Muscle layer of duodenum (tissue), 2 donors: ENCODE data around the gene ING5.

Experiments used
- H3K27ac ChIP-seq: one replicate; pipeline ENCODE4 v1.7.0; 2013; ENCODE audit warnings: mild to moderate bottlenecking, low read length
- H3K27me3 ChIP-seq: one replicate; pipeline ENCODE4 v1.7.0; 2013; ENCODE audit warnings: low read depth, mild to moderate bottlenecking, control low read depth, low read length
- H3K36me3 ChIP-seq, 2 donors: one replicate each; pipeline ENCODE4 v1.7.0; 2013; ENCODE audit warnings: low read length in 2 of 2, control low read depth in 1 of 2, mild to moderate bottlenecking in 1 of 2; ENCODE audit not compliant: insufficient read depth in 2 of 2, control insufficient read depth in 1 of 2
- H3K4me1 ChIP-seq, 2 donors: one replicate each; pipeline ENCODE4 v1.7.0; 2013; ENCODE audit warnings: low read length in 2 of 2, mild to moderate bottlenecking in 2 of 2, control low read depth in 1 of 2, moderate library complexity in 1 of 2; ENCODE audit not compliant: insufficient read depth in 2 of 2, control insufficient read depth in 1 of 2
- H3K4me3 ChIP-seq, 2 donors: one replicate each; pipeline ENCODE4 v1.7.0; 2013; ENCODE audit warnings: low read length in 2 of 2, low read depth in 1 of 2, mild to moderate bottlenecking in 1 of 2
- H3K9me3 ChIP-seq, 2 donors: one replicate each; pipeline ENCODE4 v1.7.0; 2013; ENCODE audit warnings: low read length in 2 of 2, control low read depth in 1 of 2, mild to moderate bottlenecking in 1 of 2; ENCODE audit not compliant: control insufficient read depth in 1 of 2
- donor health status: healthy.

ING5 gene

GRCh38 chr2:241673797-241674725 lies 27.8 kb upstream of the ING5 start:
- no peaks in the 10 kb centered on the region for H3K9me3 ChIP-seq
- no peaks in the 10 kb centered on the region for H3K4me1 ChIP-seq
- H3K4me3 ChIP-seq: no peak overlapping the region
- no peaks in the 10 kb centered on the region for H3K27me3 ChIP-seq
- no peak overlapping the region for H3K27ac ChIP-seq
- peaks cover 23 to 73% of the 10 kb centered on the region in 2 donors for H3K36me3 ChIP-seq

- no peak overlapping the region for H3K4me3 ChIP-seq
- peaks cover 21 to 71% of the 10 kb centered on the region in 2 donors for H3K36me3 ChIP-seq
- H3K27ac ChIP-seq: no peak overlapping the region
- no peaks in the 10 kb centered on the region for H3K27me3 ChIP-seq
- H3K4me1 ChIP-seq: peaks cover 0 to 2% of the 10 kb centered on the region in 2 donors
- H3K9me3 ChIP-seq: no peaks in the 10 kb centered on the region
Observed at GRCh38 chr2:241675885-241676284, 26.0 kb upstream of the ING5 start.

- H3K27ac ChIP-seq: no peak overlapping the region
- peaks cover 0 to 6% of the 10 kb centered on the region in 2 donors for H3K4me1 ChIP-seq
- H3K27me3 ChIP-seq: no peaks in the 10 kb centered on the region
- no peak overlapping the region for H3K4me3 ChIP-seq
- no peaks in the 10 kb centered on the region for H3K9me3 ChIP-seq
- H3K36me3 ChIP-seq: peaks cover 23 to 63% of the 10 kb centered on the region in 2 donors
Observed at GRCh38 chr2:241676665-241677064, 25.2 kb upstream of the ING5 start.

GRCh38 chr2:241677392-241677791 lies 24.4 kb upstream of the ING5 start:
- Histone ChIP-seq H3K4me1 (peaks cover 0 to 6% of the 10 kb centered on the region in 2 donors), H3K9me3 (no peaks in the 10 kb centered on the region), H3K4me3 (no peak overlapping the region), H3K27me3 (no peaks in the 10 kb centered on the region), H3K36me3 (peaks cover 23 to 56% of the 10 kb centered on the region in 2 donors), H3K27ac (no peak overlapping the region)

- H3K4me1 ChIP-seq: peaks cover 0 to 6% of the 10 kb centered on the region in 2 donors
- H3K27ac ChIP-seq: no peak overlapping the region
- peaks cover 23 to 47% of the 10 kb centered on the region in 2 donors for H3K36me3 ChIP-seq
Observed at GRCh38 chr2:241678307-241678706, 23.5 kb upstream of the ING5 start.

GRCh38 chr2:241678784-241679540 lies 22.9 kb upstream of the ING5 start:
- H3K27me3 ChIP-seq: no peaks in the 10 kb centered on the region
- H3K27ac ChIP-seq: no peak overlapping the region
- no peak overlapping the region for H3K4me3 ChIP-seq
- H3K36me3 ChIP-seq: peaks cover 23 to 44% of the 10 kb centered on the region in 2 donors
- H3K4me1 ChIP-seq: peaks cover 0 to 6% of the 10 kb centered on the region in 2 donors
- H3K9me3 ChIP-seq: no peaks in the 10 kb centered on the region

More at GRCh38 chr2:241678307-241678706, 23.5 kb upstream of the ING5 start:
- Histone ChIP-seq H3K27me3 (no peaks in the 10 kb centered on the region), H3K4me3 (no peak overlapping the region), H3K9me3 (no peaks in the 10 kb centered on the region)

GRCh38 chr2:241680044-241680443 lies 21.8 kb upstream of the ING5 start:
- H3K27ac ChIP-seq: no peak overlapping the region
- no peaks in the 10 kb centered on the region for H3K9me3 ChIP-seq
- no peak overlapping the region for H3K4me3 ChIP-seq
- peaks cover 0 to 6% of the 10 kb centered on the region in 2 donors for H3K4me1 ChIP-seq
- H3K36me3 ChIP-seq: peaks cover 23 to 44% of the 10 kb centered on the region in 2 donors
- no peaks in the 10 kb centered on the region for H3K27me3 ChIP-seq

- Histone ChIP-seq H3K9me3 (no peaks in the 10 kb centered on the region), H3K36me3 (peaks cover 23 to 38% of the 10 kb centered on the region in 2 donors), H3K4me1 (peaks cover 0 to 12% of the 10 kb centered on the region in 2 donors), H3K27ac (no peak overlapping the region), H3K4me3 (no peak overlapping the region), H3K27me3 (no peaks in the 10 kb centered on the region)
Observed at GRCh38 chr2:241680827-241681599, 20.8 kb upstream of the ING5 start.

GRCh38 chr2:241686324-241686649 lies 15.6 kb upstream of the ING5 start:
- Histone ChIP-seq H3K9me3 (no peaks in the 10 kb centered on the region), H3K27ac (no peak overlapping the region), H3K4me3 (peak overlapping the region; percentile 74), H3K36me3 (peaks cover 8 to 11% of the 10 kb centered on the region in 2 donors), H3K4me1 (peaks cover 5 to 20% of the 10 kb centered on the region in 2 donors), H3K27me3 (no peaks in the 10 kb centered on the region)

GRCh38 chr2:241686650-241687425 lies 15.0 kb upstream of the ING5 start, which contains the start of gene DTYMK:
TSS of gene DTYMK (minus strand) at chr2:241686815. CDS start at chr2:241686783, 32 bp downstream.
- H3K4me1 ChIP-seq: peaks cover 5 to 20% of the 10 kb centered on the region in 2 donors
- peaks cover 12 to 15% of the 10 kb centered on the region in 2 donors for H3K36me3 ChIP-seq
- H3K27ac ChIP-seq: peak within 1 kb of the TSS; percentile 59
- no peaks in the 10 kb centered on the region for H3K9me3 ChIP-seq
- H3K4me3 ChIP-seq: peak within 1 kb of the TSS; percentile 74
- H3K27me3 ChIP-seq: no peaks in the 10 kb centered on the region
